HG03469 (cell line): Measurements from ENCODE around the gene RIMS1.

Experiments used
- ATAC-seq: cut with Tn5 transposase; IDR thresholded peaks from one replicate; pipeline ENCODE4 v1.9.1; 2021; ENCODE audit warnings: mild to moderate bottlenecking, moderate library complexity, moderate number of reproducible peaks; ENCODE audit not compliant: unreplicated experiment

RIMS1 gene, protein sequence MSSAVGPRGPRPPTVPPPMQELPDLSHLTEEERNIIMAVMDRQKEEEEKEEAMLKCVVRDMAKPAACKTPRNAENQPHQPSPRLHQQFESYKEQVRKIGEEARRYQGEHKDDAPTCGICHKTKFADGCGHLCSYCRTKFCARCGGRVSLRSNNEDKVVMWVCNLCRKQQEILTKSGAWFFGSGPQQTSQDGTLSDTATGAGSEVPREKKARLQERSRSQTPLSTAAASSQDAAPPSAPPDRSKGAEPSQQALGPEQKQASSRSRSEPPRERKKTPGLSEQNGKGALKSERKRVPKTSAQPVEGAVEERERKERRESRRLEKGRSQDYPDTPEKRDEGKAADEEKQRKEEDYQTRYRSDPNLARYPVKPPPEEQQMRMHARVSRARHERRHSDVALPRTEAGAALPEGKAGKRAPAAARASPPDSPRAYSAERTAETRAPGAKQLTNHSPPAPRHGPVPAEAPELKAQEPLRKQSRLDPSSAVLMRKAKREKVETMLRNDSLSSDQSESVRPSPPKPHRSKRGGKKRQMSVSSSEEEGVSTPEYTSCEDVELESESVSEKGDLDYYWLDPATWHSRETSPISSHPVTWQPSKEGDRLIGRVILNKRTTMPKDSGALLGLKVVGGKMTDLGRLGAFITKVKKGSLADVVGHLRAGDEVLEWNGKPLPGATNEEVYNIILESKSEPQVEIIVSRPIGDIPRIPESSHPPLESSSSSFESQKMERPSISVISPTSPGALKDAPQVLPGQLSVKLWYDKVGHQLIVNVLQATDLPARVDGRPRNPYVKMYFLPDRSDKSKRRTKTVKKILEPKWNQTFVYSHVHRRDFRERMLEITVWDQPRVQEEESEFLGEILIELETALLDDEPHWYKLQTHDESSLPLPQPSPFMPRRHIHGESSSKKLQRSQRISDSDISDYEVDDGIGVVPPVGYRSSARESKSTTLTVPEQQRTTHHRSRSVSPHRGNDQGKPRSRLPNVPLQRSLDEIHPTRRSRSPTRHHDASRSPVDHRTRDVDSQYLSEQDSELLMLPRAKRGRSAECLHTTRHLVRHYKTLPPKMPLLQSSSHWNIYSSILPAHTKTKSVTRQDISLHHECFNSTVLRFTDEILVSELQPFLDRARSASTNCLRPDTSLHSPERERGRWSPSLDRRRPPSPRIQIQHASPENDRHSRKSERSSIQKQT (N-terminal part only)

GRCh38 chr6:71886184-71887005 lies at the start of gene RIMS1:
TSS of gene RIMS1 (plus strand) at chr6:71886550. CDS start at chr6:71887024, 474 bp downstream.
- ATAC-seq, result peak; percentile 79

DNA sequence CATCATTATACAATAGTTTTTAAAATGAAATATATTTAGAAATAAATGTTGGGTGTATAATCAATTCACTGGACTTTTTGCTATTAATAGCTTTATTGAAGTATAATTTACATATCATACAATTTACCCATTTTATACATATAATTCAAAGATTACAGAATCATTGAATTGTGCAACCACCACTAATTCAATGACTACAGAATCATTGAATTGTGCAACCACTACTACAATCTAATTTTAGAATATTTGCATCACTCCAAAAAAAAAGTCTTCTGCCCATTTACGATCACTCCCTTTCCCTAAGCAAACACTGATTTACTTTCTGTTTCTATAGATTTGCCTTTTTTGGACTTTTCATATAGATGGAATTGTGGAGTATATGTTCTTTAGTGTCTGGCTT lies 35.1 kb upstream of the RIMS1 start:
- no peak for ATAC-seq

DNA sequence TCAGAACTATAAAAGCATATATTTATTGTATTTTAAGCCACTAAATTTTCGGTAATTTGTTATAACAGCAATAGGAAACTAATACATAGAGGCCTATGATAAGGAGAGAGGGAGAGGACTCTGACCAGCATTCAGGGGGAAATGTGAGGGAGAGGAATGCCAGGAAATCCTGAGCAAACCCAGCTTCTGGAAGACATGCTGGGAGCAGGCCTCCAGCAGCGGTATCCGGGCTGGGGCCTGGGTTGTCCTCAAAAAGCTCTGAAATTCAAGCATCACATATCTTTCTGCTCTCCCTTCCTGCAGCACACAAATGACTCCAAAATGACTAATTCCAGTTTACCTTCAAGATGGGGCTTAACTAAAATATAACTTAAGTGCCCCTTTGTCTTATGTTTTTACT lies 33.4 kb upstream of the RIMS1 start:
- no peak for ATAC-seq

- ATAC-seq, result no peak
These were observed 30.9 kb upstream of the RIMS1 start for GRCh38 chr6:71855406-71855805.

DNA sequence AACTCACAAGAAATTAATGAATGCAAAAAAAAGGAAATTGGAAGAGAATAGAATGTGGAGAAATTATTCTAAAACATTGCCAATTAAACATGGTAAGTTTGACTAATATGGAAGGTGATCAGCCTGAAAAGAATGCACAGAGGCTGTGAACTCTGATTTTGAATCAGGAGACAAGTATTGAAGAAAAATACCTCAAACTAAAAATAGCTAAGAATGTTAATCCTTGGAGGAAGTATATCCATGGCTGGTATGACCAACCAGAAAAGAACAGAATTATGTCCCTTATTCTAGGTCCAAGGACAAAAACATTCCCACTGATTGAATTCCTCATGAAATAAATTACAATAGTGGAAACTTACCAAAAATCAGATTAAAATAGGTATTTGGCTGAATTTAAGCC lies 7.3 kb upstream of the RIMS1 start:
- ATAC-seq, result no peak

GRCh38 chr6:71887006-71887743 lies 825 bp downstream of the RIMS1 start:
- ATAC-seq, result no peak

- no peak for ATAC-seq
These were observed 1.4 kb downstream of the RIMS1 start for GRCh38 chr6:71887744-71888230.

- ATAC-seq, result no peak
These were observed 2.5 kb downstream of the RIMS1 start for GRCh38 chr6:71888756-71889340.

DNA sequence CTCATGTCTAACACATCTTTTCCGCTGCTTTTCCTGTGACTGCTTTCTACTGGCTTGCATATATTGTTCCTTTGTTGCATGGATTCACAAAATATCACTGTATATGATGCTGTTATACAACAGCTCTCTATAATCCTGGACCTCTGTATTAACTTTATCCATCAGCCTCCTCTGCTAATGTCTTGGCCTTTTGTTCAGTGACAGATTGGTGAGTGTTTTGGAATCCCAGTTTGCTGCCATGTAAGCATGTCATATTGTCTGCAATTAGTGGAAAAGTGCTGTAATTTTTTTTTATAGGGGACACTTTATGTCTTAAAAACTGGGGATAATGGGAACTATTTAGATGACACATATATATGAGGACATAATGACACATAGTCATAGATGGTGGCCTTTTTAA lies 3.0 kb downstream of the RIMS1 start:
- no peak for ATAC-seq

DNA sequence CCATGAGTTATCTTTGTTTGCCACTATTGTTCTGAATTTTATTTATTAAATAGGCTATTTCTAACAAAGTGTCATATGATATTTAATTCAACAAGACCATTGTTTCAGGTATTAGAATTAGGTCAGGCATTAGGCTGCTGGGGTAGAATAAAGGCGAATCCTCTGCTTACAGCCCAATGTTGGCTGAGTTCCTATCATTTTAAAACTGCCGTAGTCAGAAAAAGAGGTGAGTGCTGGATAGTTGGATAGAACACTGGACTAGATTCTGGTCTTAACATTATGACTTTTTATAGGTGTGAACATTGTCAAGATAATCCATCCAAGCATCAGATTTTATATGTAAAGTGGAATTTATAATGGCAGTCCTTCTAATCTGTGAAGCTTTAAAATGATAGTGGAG lies 6.3 kb downstream of the RIMS1 start:
- ATAC-seq, result no peak

DNA sequence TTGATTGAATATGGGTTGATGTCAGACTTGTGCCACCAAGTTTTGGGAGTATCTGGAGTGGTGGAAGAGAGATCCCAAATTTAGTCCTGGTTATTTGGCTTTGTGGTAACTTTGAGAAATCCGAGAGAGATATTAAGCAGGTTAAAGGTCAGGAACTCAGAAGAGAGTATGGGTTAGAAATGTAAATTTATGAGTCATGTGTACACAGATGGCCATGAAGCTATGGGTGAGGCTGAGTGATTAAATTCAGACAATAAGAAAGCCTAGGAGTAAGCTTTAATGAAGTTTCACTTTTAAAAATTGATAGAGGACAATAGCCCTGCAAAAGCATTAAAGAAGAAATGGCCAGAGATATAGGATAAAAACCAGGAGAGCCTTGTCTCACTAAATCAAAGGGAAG lies 14.3 kb downstream of the RIMS1 start:
- ATAC-seq, result no peak

GRCh38 chr6:71902261-71902660 lies 15.9 kb downstream of the RIMS1 start:
- peak; percentile 92 for ATAC-seq

- no peak for ATAC-seq
These were observed 20.5 kb downstream of the RIMS1 start for GRCh38 chr6:71906813-71907212.

- ATAC-seq, result peak; percentile 82
These were observed 21.9 kb downstream of the RIMS1 start for GRCh38 chr6:71908162-71908765.

GRCh38 chr6:71913444-71914234 lies 27.3 kb downstream of the RIMS1 start:
- no peak for ATAC-seq

- no peak for ATAC-seq
These were observed 42.7 kb downstream of the RIMS1 start for GRCh38 chr6:71929047-71929446.

DNA sequence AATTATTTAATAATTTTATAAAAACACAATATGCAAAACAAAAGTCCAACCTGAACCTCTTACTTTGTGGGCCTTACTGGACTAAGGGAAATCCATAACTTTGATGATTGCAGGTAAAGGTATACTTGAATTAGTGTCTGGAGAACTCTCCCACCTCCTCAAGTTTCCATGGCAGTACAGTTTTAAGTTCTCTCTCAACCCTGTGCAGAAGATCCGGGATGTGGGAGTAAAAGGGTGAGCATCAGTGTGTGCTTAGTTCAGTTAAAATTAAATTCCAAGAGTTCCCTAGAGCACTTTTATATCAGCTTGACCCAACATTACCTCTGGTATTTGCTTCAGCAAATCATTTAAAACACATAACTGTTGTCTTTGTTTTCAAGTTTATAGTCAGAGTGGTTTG lies 47.5 kb downstream of the RIMS1 start:
- no peak for ATAC-seq

DNA sequence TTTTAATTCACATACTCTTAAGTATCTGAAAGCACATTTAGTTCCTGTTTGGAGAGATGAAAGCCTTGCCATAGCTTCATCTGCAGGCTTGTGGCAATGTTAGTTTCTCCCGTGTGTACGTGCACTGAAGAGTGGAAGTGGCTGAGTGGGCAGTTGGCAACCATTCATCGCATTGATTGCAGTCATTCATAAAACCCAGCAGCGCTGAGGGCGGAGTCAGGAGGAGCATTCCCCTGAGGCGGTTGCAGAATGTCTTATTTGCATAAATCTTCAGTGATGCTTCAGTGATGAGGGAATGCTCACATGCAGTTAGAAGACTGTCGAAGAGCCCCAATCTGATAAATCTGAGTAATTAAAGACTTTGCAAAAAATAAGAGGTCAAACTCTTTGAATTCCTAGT lies 79.1 kb downstream of the RIMS1 start:
- peak; percentile 76 for ATAC-seq
